H4 (cell line): ENCODE data around the gene SCFD2. TPM values are rescaled to one million over a fixed set of nuclear protein-coding genes. Genes with fewer than 3 reads are reported as not detected.
"Not testable (repeated sequence)": the region's sequence is repeated elsewhere in the genome, so short reads cannot be mapped to it uniquely, and the experiment has no call there.

Source experiments
- DNase-seq: peaks from one replicate; pipeline ENCODE4 v3.0.0-alpha.2; 2015; ENCODE audit warnings: low spot score
- total RNA-seq: library from RNA; depleted of rRNA; stranded (reverse); fragments of >200 nt; shearing (Covaris generic); gene quantifications from 2 replicates; pipeline ENCODE4 v1.2.3, GENCODE V29; 2014

Gene SCFD2
- total RNA-seq, 1 experiment from 2014 or later, result 15.6 TPM

DNA sequence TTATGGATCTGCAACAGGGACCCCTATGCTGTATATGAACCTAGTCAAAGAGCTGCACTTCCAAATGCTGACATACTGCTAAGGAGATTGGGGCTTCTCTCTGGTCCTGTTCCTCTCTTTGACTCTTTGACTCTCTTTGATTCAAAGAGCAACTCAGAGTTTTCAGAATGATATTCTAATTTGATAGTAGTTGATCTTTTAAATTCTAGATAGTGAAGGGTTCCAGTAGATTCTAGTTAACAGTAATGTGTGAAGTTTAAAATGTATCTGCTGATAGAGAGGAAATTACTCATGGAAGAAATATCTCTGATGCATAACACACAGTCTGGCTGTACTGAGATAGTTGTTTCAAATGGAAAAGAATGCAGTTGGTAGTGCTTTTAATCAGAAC is 264.7 kb downstream of the SCFD2 start:
- no peak for DNase-seq

DNA sequence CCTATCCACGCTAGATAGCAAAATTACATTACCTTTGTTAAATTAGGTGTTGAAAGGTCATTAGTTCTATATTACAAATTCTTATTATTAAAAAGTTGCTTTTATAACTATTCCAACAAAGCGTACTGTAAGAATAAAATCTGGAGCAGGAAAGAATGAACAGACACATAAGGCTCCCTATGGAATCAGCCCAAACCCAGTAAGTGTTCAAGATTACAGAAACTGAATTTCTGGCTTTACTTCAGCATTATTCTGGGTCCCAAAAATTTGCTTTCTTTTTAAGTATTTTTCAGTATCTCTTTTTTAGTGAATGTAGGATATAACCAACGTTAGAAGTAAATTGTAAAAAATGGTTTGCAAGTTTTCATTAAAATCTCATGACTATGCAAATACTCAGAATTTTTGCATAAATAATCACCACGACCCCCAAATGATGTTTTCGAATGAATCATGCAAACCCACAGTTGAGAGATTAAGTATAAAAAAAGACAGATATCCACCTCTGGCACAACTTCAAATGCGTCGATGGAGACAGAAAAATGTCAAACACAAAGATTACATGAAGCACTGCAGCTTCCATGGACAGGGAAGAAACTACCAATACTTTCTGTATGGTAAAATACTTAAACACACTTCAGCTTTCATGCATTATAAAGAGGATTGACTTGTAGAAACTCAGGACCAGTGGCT is 265.2 kb downstream of the SCFD2 start:
- no peak for DNase-seq

DNA sequence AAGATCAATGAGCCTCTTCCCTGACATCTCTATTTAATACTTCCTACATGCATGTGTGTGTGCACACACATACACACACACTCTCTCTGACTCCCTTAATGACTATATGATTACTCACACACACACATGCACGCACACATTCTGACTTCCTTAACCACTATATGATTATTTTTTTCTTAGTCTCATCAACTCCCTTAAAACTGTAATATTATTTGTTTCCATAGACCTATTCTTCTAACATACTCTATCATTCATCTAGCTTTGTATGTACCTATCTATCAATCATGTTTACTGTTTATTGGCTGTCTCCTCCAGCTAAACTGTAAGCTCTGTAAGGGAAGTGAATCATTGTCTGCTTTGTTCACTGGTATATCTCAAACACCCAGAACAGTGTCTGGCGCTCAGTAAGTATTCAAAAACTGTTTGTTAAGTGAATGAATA is 267.2 kb downstream of the SCFD2 start:
- DNase-seq, result no peak

DNA sequence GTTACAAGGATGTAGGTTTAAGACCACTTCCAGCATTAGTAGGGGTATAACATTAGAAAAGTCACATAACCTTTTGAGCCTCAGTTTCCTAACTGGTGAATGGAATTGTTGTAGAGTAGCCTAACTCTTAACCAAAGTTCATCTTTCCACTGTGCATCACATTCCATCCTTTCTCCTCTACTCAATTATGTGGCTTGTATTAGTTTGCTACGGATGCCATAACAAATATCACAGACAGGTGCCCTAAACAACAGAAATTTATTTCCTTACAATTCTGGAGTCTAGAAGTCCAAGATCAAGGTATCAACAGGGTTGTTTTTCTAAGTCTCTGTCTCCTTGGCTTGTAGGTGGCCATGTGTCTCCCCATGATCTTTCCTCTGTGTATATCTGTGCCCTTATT is 271.8 kb downstream of the SCFD2 start:
- DNase-seq, result no peak

DNA sequence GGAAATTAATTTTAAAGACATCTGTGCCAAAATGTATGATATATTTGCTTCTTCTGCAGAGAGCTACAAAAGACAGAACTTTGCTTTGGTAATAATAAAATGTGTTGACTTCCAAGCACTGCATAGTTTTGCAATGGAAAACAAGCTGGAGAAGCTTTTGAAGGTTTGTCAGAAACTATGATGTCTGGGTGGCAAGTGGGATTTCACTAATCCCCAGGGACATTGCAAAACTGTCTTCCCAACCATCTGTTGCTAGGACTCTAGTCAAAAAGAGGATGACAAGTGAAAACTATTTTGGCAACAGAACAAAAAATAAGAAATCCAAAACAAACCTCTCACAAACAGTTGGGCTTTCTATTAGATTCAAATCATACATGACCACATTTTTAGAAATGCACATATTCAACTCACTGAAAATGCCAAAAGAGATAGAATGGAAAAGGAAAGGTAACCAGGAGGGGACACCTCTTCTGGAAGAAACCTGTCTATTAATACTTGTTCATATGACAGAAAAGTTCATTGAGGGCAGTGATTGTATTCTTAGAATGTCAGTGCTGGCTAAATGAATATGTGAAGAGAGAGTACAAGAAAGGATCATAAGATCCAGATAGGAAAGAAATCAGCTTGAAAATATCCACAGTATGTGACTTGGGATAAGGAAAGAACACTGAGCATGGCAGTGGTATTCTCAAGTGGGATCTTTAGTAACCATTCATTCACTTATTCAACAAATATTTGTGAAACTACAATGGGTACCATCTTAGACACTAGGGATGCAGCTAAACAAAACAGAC is 275.7 kb downstream of the SCFD2 start:
- no peak for DNase-seq

DNA sequence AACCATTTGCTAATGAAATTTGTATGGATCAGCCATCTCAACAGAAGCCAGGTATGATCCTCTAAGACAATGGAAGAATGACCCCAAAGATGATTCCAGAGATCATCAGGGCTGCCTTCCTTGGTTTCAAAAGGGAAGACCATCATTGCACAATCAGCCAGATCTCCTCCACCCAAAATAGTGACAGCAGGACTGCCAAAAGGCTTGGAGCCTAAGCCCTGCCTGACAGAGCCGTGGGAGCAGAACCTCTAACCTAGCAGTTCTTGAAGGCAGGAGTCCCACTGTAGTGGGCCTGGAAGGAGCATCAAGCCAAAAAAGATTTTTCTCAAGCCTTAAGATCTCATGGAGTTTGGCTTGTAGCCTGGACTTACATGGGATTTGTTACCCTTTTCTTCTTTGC is 277.7 kb downstream of the SCFD2 start:
- no peak for DNase-seq

DNA sequence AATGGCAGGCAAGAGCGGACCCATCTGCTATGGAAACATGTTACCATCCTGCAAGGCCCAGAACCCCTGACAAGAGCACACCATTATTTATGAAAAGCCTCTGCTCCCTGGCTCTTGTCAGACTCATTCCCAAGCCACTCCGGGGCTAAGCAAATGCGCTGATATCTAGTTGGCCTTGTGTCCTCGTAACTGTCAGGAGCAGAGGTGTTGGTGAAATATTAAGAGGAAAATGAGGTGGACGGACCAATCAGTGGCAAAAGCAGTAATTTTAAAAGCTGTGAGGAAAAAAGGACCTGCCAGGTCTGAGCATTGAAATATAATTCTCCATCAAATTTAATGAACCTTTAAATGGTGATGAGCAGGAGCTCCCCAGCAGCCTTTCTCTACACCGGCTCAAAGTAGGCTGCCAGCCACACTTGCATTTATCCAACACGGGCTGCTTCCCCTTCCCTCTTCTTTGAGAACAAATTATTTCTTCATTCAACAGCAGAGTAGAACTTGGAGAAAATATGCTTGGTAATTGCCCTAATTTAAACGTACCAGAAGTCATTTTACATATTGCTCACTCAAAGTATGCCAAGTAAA is 289.4 kb downstream of the SCFD2 start:
- no peak for DNase-seq

DNA sequence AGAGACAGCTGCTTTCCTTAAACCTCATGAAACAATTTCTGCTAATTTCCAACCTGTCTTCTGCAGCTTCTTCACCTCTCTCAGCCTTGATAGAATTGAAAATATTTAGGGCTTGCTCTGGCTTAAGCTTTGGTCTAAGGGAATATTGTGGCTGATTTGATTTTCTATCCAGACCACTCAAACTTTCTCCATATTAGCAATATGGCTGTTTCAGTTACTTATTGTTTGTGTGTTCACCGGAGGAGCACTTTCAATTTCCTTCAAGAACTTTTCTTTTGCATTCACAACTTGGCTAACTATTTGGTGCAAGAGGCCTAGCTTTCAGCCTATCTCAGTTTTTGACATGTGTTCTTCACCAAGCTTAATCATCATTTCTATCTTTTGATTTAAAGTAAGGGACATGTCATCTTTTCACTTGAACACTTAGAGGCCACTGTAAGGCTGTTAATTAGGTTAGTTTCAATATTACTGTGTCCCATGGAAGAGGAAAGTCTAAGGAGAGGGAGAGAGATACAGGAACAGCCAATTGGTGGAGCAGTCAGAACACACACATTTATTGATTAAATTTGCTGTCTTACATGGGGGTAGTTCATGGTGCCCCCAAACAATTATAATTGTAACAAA is 290.6 kb downstream of the SCFD2 start:
- DNase-seq, result no peak

DNA sequence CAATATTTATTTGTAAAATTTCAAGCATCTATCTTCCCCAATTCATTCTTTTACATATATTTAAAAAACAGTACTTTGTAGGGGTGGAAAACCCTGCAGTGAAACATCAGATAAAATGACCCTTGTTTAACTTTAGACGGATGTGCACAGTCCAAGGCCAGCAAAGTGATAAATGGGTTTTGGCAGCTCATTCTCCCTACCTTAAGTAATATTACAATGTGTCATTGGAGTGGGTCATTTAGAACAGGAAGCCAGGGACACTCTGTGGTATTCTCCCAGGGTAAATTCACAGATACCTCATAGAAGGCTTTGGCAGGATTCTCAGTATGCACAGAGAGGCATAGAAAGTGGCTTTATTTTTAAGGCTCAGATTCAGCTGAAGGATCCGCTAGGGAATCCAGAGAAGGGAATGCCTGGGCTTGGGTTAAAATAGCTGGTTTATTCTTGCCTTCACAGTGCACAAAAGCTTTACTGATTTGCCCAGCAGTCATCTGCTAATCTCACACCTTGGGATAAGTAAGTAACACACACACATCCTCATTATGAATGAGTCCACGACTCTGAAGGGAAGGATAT is 297.0 kb downstream of the SCFD2 start:
- DNase-seq, result no peak

DNA sequence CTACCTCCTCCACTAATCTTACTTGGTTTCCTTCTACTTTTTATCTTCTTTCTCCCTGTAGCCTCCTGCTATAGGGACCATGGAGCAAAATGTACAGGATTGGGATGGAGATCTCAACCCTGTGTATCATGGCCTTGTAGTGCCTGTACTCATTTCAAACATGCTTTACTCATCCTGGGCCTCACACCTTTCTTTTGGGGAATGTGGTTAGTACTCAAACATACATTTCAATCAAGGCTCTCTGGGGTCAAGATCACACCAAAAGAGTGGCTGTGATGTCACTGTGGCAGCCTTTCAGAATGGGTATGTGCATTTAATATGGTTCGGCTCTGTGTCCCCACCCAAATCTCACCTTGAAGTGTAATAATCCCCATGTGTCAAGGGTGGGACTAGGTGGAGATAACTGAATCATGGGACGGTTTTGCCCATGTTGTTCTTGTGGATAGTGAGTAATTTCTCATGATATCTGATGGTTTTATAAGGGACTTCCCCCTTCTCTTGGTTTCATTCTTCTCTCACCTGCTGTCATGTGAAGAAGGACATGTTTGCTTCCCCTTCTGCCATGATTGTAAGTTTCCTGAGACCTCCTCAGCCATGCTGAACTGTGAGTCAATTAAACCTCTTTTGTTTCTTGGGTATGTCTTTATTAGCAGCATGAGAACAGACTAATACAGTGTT is 298.6 kb downstream of the SCFD2 start:
- no peak for DNase-seq

DNA sequence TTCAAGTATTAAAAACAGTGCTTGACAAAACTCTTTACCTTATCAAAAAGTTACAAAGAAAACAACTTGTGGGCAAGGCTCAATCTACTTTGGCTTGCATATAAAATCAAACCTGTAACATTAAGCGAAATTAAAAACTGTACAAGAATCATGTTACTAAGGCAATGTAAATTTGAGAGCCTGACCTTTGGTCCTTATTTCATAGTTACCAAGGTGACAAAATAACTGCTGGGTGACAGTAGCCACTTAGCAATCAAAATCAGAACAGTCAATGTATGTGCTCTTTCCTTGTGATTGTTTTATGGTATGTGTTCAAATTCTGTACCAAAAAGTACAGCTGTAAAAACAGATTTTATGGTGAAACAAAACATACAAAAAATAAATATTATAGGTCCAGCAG is 299.7 kb downstream of the SCFD2 start:
- DNase-seq, result no peak

DNA sequence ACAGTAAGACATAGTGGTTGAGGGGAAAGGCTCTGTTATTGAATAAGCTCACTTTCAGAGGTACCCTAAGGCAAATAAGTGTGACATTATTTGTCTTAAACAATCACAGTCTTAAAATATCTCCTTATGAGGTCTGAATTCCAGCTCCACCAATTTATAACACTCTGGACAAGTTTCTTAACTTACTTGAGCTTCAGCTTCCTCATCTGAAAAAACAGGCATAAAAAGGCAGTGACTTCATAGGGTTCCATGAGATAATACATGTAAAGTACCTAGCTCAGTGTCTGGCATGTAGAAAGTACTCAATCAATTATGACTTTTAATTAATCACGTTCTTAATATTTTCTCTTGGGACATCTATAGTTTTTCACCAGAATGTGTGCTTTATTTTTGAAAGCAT is 301.3 kb downstream of the SCFD2 start:
- DNase-seq, result no peak

DNA sequence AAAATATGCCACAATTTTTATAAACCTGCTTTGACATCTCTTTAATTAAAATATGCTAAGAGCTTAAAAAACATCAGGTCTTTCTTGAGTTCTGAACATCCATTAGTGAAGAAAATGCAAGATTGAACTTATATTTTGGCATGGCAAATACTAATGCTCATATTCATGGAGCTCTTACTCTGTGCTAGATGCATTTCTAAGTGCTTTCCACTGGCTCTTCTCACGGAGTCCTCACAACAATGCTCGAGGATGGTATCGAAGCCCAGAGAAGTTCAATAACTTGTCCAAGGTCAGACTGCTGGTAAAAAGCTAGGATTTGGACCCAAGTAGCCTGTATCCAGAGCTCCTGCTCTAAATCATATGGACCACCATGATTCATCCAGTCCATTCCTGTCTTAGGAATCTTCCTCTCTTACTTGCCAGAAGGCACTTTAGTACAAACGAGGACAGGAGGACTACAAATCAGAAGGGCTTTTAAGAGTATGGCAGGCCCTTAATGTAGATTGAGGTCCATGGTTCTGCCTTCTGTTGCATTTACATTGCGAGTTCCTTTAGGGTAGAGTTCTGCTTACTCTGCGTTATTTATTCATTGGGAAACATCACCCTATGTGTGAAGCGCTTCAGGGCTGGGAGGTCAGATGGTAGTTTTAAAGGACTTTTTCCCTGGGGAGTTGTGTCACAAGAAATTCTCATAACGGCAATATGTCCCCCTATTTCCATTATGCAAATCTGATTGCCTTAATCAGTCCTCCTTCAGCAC is 304.6 kb downstream of the SCFD2 start:
- DNase-seq, result no peak

DNA sequence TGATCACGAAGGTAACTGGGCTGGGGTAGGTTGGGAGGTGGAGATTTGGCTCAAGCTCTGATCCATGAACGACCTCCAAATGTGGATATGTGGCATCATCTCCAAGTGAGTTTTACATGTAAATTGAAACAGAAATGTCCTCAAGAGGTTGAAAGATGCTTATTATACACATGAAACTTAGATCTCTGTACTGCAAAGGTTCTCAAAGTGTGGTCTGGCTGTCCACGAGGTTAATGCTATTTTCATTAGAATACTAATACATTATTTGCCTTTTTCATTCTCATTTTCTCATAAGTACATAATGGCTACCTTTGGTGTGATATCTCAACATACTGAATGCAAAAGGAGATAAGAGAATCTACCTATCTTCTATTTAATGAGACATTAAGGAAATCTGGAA is 305.6 kb downstream of the SCFD2 start:
- no peak for DNase-seq

DNA sequence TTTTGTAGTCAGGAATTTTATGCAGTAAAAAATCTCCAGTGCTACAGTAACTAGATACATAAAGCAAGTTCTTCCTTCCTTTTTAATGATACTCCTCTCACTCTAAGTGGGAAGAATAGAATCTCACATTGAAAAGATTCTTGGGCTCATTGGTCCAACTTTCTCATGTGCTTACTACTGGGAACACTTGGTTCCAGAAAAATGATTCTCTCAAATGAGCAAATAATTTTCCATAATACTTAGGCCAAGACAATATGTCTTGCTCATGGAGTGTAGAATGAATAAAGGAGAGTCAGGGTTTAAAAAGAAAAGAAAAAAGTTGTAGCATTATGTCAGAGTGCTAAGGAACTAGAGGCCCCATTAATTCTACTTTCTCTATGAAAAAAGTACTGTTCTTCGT is 306.0 kb downstream of the SCFD2 start:
- no peak for DNase-seq

DNA sequence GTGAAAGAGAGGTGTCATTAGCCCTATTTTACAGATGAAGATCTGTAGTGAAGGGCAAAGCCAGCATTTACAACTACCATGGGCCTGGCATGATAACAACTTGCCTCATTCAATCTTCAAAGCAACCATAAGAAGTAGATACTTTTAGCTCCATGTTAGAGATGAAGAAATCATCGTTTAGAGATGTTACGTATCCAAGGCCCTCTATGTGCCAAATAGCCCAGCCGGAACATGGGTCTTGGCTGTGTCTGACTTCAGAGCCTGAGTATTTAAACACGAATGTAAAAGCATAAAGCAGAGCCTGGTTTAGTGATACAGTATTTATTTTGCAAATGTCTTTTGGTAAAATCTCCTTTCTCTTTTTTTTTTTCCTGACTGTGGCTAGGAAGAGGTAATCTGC is 306.6 kb downstream of the SCFD2 start:
- DNase-seq, result no peak

DNA sequence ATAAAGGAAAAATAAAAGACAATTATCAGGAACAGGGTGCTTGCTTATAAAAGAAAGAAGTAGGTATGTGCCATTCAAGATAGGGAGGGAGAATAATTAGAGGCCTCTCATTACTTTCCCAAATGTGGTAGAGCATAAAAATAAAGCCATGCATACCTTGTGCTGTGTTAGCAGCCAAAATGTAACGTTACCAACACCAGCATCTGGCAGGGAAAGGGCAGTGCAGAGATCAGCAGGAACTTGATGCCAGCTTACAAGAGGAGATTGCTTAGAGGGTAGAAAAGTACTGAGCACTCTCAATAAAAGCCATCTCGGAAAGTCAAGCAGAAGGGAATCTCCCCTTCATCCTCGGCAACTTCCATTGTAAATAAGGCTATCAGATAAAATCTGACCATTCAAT is 308.2 kb downstream of the SCFD2 start:
- no peak for DNase-seq

DNA sequence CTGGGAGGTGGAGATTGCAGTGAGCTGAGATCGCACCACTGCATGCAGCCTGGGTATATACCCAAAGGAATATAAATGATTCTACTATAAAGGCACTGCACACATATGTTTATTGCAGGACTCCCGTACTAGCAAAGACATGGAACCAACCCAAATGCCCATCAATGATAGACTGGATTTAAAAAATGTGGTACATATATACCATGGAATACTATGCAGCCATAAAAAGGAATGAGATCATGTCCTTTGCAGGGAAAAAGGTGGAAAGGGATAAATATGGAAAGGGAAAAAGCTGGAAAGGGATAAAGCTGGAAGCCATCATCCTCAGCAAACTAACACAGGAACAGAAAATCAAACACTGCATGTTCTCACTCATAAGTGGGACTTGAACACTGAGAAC is 308.8 kb downstream of the SCFD2 start:
- DNase-seq, result not testable (repeated sequence)

DNA sequence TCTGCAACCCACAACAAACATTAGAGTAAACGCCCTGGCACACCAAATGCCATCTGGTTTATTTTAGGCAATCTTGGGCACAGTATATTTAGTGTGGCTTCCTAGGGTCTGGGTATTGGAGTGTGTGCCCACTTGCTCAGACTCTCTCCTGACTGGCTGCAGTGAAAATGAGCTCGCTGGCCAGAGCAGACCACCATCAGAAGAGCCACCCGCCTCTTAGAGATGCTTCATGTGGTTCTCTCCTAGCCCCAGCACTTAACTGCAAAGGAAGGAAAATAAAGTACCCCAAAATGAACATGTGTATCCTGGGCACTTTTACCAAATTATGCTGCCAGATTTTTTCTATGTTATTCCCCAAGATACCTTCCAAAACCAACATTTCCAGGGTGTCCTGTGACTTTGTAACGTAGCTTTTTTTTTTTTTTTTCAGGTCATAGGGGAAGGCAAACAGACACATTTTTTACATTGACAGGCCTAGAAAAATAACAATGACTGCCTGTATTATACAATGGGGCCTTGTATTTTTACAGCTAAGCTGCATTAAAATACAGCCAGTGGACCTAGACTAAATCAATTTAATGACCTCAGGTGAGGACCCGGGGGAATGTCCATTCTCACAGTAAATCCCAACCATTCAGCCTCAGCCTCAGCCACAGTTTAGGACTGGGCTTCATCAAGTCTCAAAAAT is 310.0 kb downstream of the SCFD2 start:
- DNase-seq, result no peak

DNA sequence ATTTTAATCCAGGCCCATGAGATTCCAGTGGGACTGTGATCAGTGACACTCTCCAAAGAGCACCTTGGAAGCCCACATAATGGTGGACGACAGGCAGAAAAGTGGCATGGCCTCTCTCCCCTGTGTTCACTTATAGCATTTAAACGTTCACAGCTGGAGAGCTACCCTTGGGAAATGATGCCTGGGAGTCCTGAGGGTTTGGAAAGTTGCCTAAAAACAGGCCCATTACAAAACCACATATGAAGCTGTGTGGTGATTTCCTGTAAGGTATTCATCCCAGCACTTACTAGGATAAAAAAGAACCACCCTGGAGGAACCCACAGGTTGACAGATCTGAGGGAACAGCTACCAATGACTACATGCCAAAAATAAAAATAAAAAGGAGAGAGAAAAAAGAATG is 310.6 kb downstream of the SCFD2 start:
- DNase-seq, result peak; percentile 88
